Prostate gland (tissue), 2 donors: ENCODE measurements around the gene GPR84.

ENCODE experiments used
- CTCF ChIP-seq, 4 experiments: fragments of 200-600 bp in 2 of 4; fragments of 450-650 bp in 2 of 4; sonication (generic) in 2 of 4; IDR thresholded peaks; 1 replicate in 3 of 4; 2 replicates in 1 of 4; pipeline ENCODE4 v1.5.1; 2016 to 2019; ENCODE audit warnings: antibody characterized with exemption in 4 of 4, mild to moderate bottlenecking in 2 of 4, moderate library complexity in 2 of 4
- POLR2AphosphoS5 ChIP-seq: sonication (generic); formaldehyde crosslinking; IDR thresholded peaks from one replicate; pipeline ENCODE4 v1.6.1; 2017; ENCODE audit warnings: antibody characterized with exemption

GRCh38 chr12:54351341-54351740, 12.9 kb downstream of the GPR84 start:
- TF ChIP-seq CTCF (IDR thresholded peaks at IDR 0.05) (no peak), POLR2AphosphoS5 (no peak)
